K562 (cell line): Measurements from ENCODE around the gene TCF25. TPM values are rescaled to one million over a fixed set of nuclear protein-coding genes. Genes with fewer than 3 reads are reported as not detected.
"Not testable (repeated sequence)": the region's sequence is repeated elsewhere in the genome, so short reads cannot be mapped to it uniquely, and the experiment has no call there.

Experiments
- ATAC-seq: fragments of 200-7000 bp; cut with Tn5 transposase; 3 replicates; pipeline ENCODE4 v1.9.1; 2020; ENCODE audit warnings: moderate library complexity
- BruUV-seq: library from RNA; stranded (reverse); fragments of 400-500 nt; replicated peaks from 2 replicates; lab custom pipeline; 2021; lab: Mats Ljungman, UMichigan
- CTCF ChIA-PET: fragments of 300-600 bp; formaldehyde crosslinking; extraction: SDS; loops from one replicate; lab custom pipeline; 2021; ENCODE audit warnings: low intra/inter-chr PET ratio; lab: Yijun Ruan, JAX
- POLR2A ChIA-PET: fragments of 300-600, 350-650 bp; sonication (Branson Sonifier 250); formaldehyde crosslinking; extraction: SDS; loops from one replicate; lab custom pipeline; 2021; ENCODE audit warnings: antibody characterized with exemption, inconsistent platforms; lab: Yijun Ruan, JAX
- DNase-seq, 4 experiments: peaks; one replicate each; pipeline versions ENCODE4 v3.0.0 to v3.0.0-alpha.2; 2011 to 2018; ENCODE audit warnings: low spot score in 3 of 4, mixed read lengths in 3 of 4; ENCODE audit errors: extremely low read depth in 1 of 4
- FAIRE-seq: peaks from 2 replicates; lab custom pipeline; 2011; peaks lifted over from hg19 to GRCh38; lab: Jason Lieb, UNC
- H2AFZ ChIP-seq: 2 replicates; pipeline ENCODE4 v1.6.0; 2011; ENCODE audit warnings: low read depth, low read length, control low read depth, inconsistent platforms
- H3K27ac ChIP-seq: fragments of 200-600 bp; 3 replicates; pipeline ENCODE4 v1.8.0; 2011; ENCODE audit warnings: low read depth, mild to moderate bottlenecking, control low read depth, inconsistent platforms, low read length, moderate library complexity, mixed read lengths; ENCODE audit errors: extremely low read depth
- H3K27me3 ChIP-seq, 2 experiments: fragments of 300-600 bp in 1 of 2; 2 replicates in 1 of 2; 3 replicates in 1 of 2; pipeline versions ENCODE4 v1.6.0 to v1.8.0; 2011; ENCODE audit warnings: inconsistent platforms in 2 of 2, low read length in 2 of 2, mild to moderate bottlenecking in 1 of 2, mixed read lengths in 1 of 2, moderate library complexity in 1 of 2; ENCODE audit not compliant: control insufficient read depth in 2 of 2, insufficient read depth in 2 of 2
- H3K36me3 ChIP-seq: fragments of 300-600 bp; 3 replicates; pipeline ENCODE4 v1.8.0; 2011; ENCODE audit warnings: mild to moderate bottlenecking, low read length, inconsistent platforms; ENCODE audit not compliant: control insufficient read depth, insufficient read depth
- H3K4me1 ChIP-seq, 2 experiments: fragments of 200-600 bp in 1 of 2; replicated peaks in 1 of 2; 2 replicates in 1 of 2; 3 replicates in 1 of 2; pipeline versions ENCODE4 v1.5.1 to v1.8.0; 2011; ENCODE audit warnings: inconsistent platforms in 2 of 2, low read length in 2 of 2, mild to moderate bottlenecking in 1 of 2, mixed read lengths in 1 of 2, moderate library complexity in 1 of 2; ENCODE audit not compliant: control insufficient read depth in 2 of 2, insufficient read depth in 2 of 2
- H3K4me2 ChIP-seq: 2 replicates; pipeline ENCODE4 v1.6.1; 2011; ENCODE audit warnings: low read length, control low read depth, inconsistent platforms, mixed read lengths; ENCODE audit not compliant: insufficient read depth
- H3K4me3 ChIP-seq: fragments of 200-600 bp; sonication (generic), shearing (Covaris generic); 2 replicates; pipeline ENCODE4 v1.5.1; 2016; ENCODE audit warnings: control low read depth, inconsistent platforms
- H3K79me2 ChIP-seq: fragments of 200-600 bp; 3 replicates; pipeline ENCODE4 v1.8.0; 2011; ENCODE audit warnings: low read length, inconsistent platforms; ENCODE audit not compliant: control insufficient read depth, insufficient read depth
- H3K9ac ChIP-seq, 2 experiments: 2 replicates each; pipeline versions ENCODE4 v1.6.0 to v1.6.1; 2011; ENCODE audit warnings: low read depth in 2 of 2, low read length in 2 of 2, control low read depth in 1 of 2, inconsistent platforms in 1 of 2, mild to moderate bottlenecking in 1 of 2, mixed read lengths in 1 of 2; ENCODE audit not compliant: insufficient read depth in 1 of 2
- H3K9me1 ChIP-seq: one replicate; pipeline ENCODE4 v1.6.0; 2011; ENCODE audit warnings: inconsistent platforms, mild to moderate bottlenecking, low read length, moderate library complexity; ENCODE audit not compliant: control insufficient read depth, insufficient read depth
- H3K9me3 ChIP-seq: replicated peaks from 2 replicates; pipeline ENCODE4 v1.5.1; 2011; ENCODE audit warnings: low read depth, low read length, inconsistent platforms; ENCODE audit not compliant: control insufficient read depth, insufficient read depth
- H4K20me1 ChIP-seq: replicated peaks from 2 replicates; pipeline ENCODE4 v1.6.1; 2011; ENCODE audit warnings: low read length, inconsistent platforms, mixed read lengths; ENCODE audit not compliant: control insufficient read depth, insufficient read depth
- ZBTB33 ChIP-seq: sonication (generic); formaldehyde crosslinking; IDR thresholded peaks from 2 replicates; pipeline ENCODE4 v1.8.1; 2023; ENCODE audit warnings: mild to moderate bottlenecking, missing genetic modification reagents
- WGBS: fragments of 100-300 bp; shearing (Covaris generic); methylation state at CpG from one replicate; pipeline ENCODE4 v1.1.6; 2016; ENCODE audit warnings: low coverage, mixed read lengths; ENCODE audit not compliant: insufficient coverage; ENCODE audit errors: missing lambda C conversion rate; 5-methylcytosine and 5-hydroxymethylcytosine counted together
- in situ Hi-C: fragments of 300-500 bp; cut with MboI; formaldehyde crosslinking; loops from 4 replicates; pipeline ENCODE4 v1.15.0; 2018; ENCODE audit warnings: inconsistent platforms, mixed read lengths
- intact Hi-C: fragments of 100-400 bp; cut with micrococcal nuclease; formaldehyde crosslinking; loops from 2 replicates; pipeline ENCODE4 v1.14.2; 2022
- polyA plus RNA-seq, 8 experiments: library from polyadenylated mRNA; depleted of rRNA in 4 of 8; stranded (reverse) in 5 of 8; unstranded in 3 of 8; fragments of >200 nt; fragmentation: Nextera tagmentation in 2 of 8; fragmentation: Illumina TruSeq in 1 of 8; extraction: Ambion mirVana in 2 of 8; extraction: Trizol in 1 of 8; gene quantifications; 2 replicates each; pipeline versions ENCODE4 v1.2.1 to v1.2.3, GENCODE V29; 2011 to 2014; ENCODE audit warnings: inconsistent platforms in 1 of 8, missing spikeins in 1 of 8
- total RNA-seq, 7 experiments: library from RNA; depleted of rRNA in 6 of 7; stranded (reverse); fragments of >200 nt in 6 of 7; fragmentation: Illumina TruSeq in 2 of 7; extraction: Trizol in 2 of 7; gene quantifications; 2 replicates each; pipeline versions ENCODE4 v1.2.1 to v1.2.3, GENCODE V29; 2011 to 2021; ENCODE audit warnings: low replicate concordance in 1 of 7

Gene TCF25
- total and polyA plus RNA-seq, 9 of the 15 experiments (the other 6 are each of a cell fraction or from before 2014, with no cell fraction given): 9.0 to 154 (median 83.8) TPM

GRCh38 chr16:89834813-89835363 is 38.5 kb upstream of the TCF25 start:
- in situ Hi-C loops, H2AFZ ChIP-seq, H3K36me3 ChIP-seq, H3K4me3 ChIP-seq, ATAC-seq, H3K9me1 ChIP-seq, H3K4me2 ChIP-seq, FAIRE-seq, H3K9ac ChIP-seq, H3K27ac ChIP-seq, CTCF ChIA-PET, POLR2A ChIA-PET, H3K79me2 ChIP-seq, H3K27me3 ChIP-seq, DNase-seq, H3K9me3 ChIP-seq, H4K20me1 ChIP-seq, intact Hi-C loops: not testable (repeated sequence)
- 0 out of 2 replicates have a peak, but pooled peaks have one; percentile 23 for TF ChIP-seq ZBTB33 (CRISPR knock-in tag)
- BruUV-seq: TSS peak; percentile 26
- peaks cover 3 to 31% of the 10 kb centered on the region in 2 experiments; a peak in 3 of 5 replicates for H3K4me1 ChIP-seq
- WGBS: 97% methylated on average over 20 of the region's 42 CpGs

GRCh38 chr16:89836484-89836883 is 36.9 kb upstream of the TCF25 start:
- H3K4me3 ChIP-seq, H3K4me2 ChIP-seq, H3K9me1 ChIP-seq, H3K27ac ChIP-seq, H4K20me1 ChIP-seq, in situ Hi-C loops, H3K36me3 ChIP-seq, CTCF ChIA-PET, H2AFZ ChIP-seq, H3K9me3 ChIP-seq, intact Hi-C loops, DNase-seq, H3K9ac ChIP-seq, FAIRE-seq, BruUV-seq, ATAC-seq, H3K79me2 ChIP-seq, H3K27me3 ChIP-seq: not testable (repeated sequence)
- H3K4me1 ChIP-seq: peaks cover 3 to 30% of the 10 kb centered on the region in 2 experiments; a peak in 3 of 5 replicates
- 76% methylated on average over 9 of the region's 15 CpGs for WGBS
- POLR2A ChIA-PET: interaction anchor here (0.6 kb wide), 1 partner anchor 8 kb away, joined by 3 read pairs; the partner anchor contains the start of gene SPIRE2
